ENCODE results near the gene RNF32. TPM values are rescaled to one million over a fixed set of nuclear protein-coding genes. Genes with fewer than 3 reads are reported as not detected.
"Not testable (repeated sequence)": the region's sequence is repeated elsewhere in the genome, so short reads cannot be mapped to it uniquely, and the experiment has no call there.

The RNF32 gene
- polyA plus RNA-seq, 1 donor from 2014 or later: 3.9 TPM

- not testable (repeated sequence) for H3K4me1 Mint-ChIP-seq
Observed at GRCh38 chr7:156698512-156698911, 57.9 kb downstream of the RNF32 start.

GRCh38 chr7:156701787-156702186 lies 61.2 kb downstream of the RNF32 start:
- Mint-ChIP-seq H3K36me3 (peaks cover 27% of the 10 kb centered on the region), H3K9me3 (peaks cover 10 to 25% (median 12%) of the 10 kb centered on the region in 3 donors)
- not testable (repeated sequence) for H3K4me1 Mint-ChIP-seq, H3K27me3 Mint-ChIP-seq, H3K4me3 Mint-ChIP-seq, H3K27ac Mint-ChIP-seq

More at GRCh38 chr7:156698512-156698911, 57.9 kb downstream of the RNF32 start:
- H3K9me3 Mint-ChIP-seq: peaks cover 10 to 28% (median 12%) of the 10 kb centered on the region in 3 donors
- peak overlapping the region in 1 of 3 donors; percentile 31 for H3K27ac Mint-ChIP-seq
- H3K36me3 Mint-ChIP-seq: peaks cover 31% of the 10 kb centered on the region
- H3K4me3 Mint-ChIP-seq, H3K27me3 Mint-ChIP-seq: not testable (repeated sequence)

GRCh38 chr7:156702399-156702798 lies 61.8 kb downstream of the RNF32 start:
- H3K27me3 Mint-ChIP-seq: no peaks in the 10 kb centered on the region
- H3K36me3 Mint-ChIP-seq: peaks cover 24% of the 10 kb centered on the region
- H3K4me3 Mint-ChIP-seq: no peak overlapping the region
- no peak overlapping the region for H3K27ac Mint-ChIP-seq
- peaks cover 4 to 7% (median 5%) of the 10 kb centered on the region in 3 donors for H3K4me1 Mint-ChIP-seq
- peaks cover 9 to 24% (median 14%) of the 10 kb centered on the region in 3 donors for H3K9me3 Mint-ChIP-seq

- Mint-ChIP-seq H3K4me3 (no peak overlapping the region), H3K27me3 (no peaks in the 10 kb centered on the region), H3K4me1 (peaks cover 4 to 7% (median 5%) of the 10 kb centered on the region in 3 donors), H3K36me3 (peaks cover 24% of the 10 kb centered on the region), H3K9me3 (peaks cover 6 to 19% (median 7%) of the 10 kb centered on the region in 3 donors), H3K27ac (peak overlapping the region in 1 of 3 donors; percentile 12)
Observed at GRCh38 chr7:156703209-156703608, 62.6 kb downstream of the RNF32 start.

- Mint-ChIP-seq H3K27ac (no peak overlapping the region), H3K36me3 (peaks cover 29% of the 10 kb centered on the region), H3K4me3 (no peak overlapping the region), H3K4me1 (peaks cover 4 to 7% (median 5%) of the 10 kb centered on the region in 3 donors), H3K27me3 (no peaks in the 10 kb centered on the region), H3K9me3 (peaks cover 6 to 19% (median 7%) of the 10 kb centered on the region in 3 donors)
Observed at GRCh38 chr7:156703773-156704482, 63.4 kb downstream of the RNF32 start.

- peaks cover 11% of the 10 kb centered on the region for H3K36me3 Mint-ChIP-seq
- no peak overlapping the region for H3K4me3 Mint-ChIP-seq
Observed at GRCh38 chr7:156722043-156722826, 81.7 kb downstream of the RNF32 start.

GRCh38 chr7:156725073-156725472 lies 84.5 kb downstream of the RNF32 start:
- no peak overlapping the region for H3K27ac Mint-ChIP-seq
- H3K9me3 Mint-ChIP-seq: no peaks in the 10 kb centered on the region
- no peaks in the 10 kb centered on the region for H3K27me3 Mint-ChIP-seq
- H3K36me3 Mint-ChIP-seq: peaks cover 9% of the 10 kb centered on the region
- H3K4me1 Mint-ChIP-seq: peaks cover 0 to 2% (median 0%) of the 10 kb centered on the region in 3 donors
- no peak overlapping the region for H3K4me3 Mint-ChIP-seq

More at GRCh38 chr7:156722043-156722826, 81.7 kb downstream of the RNF32 start:
- H3K27ac Mint-ChIP-seq: no peak overlapping the region
- no peaks in the 10 kb centered on the region for H3K9me3 Mint-ChIP-seq
- no peaks in the 10 kb centered on the region for H3K27me3 Mint-ChIP-seq
- H3K4me1 Mint-ChIP-seq: peaks cover 0 to under 1% (median 0%) of the 10 kb centered on the region in 3 donors

GRCh38 chr7:156725936-156726335 lies 85.4 kb downstream of the RNF32 start:
- no peak overlapping the region for H3K4me3 Mint-ChIP-seq
- peaks cover 0 to 2% (median 0%) of the 10 kb centered on the region in 3 donors for H3K4me1 Mint-ChIP-seq
- H3K9me3 Mint-ChIP-seq: no peaks in the 10 kb centered on the region
- no peaks in the 10 kb centered on the region for H3K27me3 Mint-ChIP-seq
- H3K36me3 Mint-ChIP-seq: peaks cover 9% of the 10 kb centered on the region
- no peak overlapping the region for H3K27ac Mint-ChIP-seq
